Peyer's patch (tissue), 4 donors: ENCODE results near the gene SEC22A. TPM values are rescaled to one million over a fixed set of nuclear protein-coding genes. Genes with fewer than 3 reads are reported as not detected.

Experiments used
- DNase-seq, 3 donors: peaks; one replicate each; pipeline ENCODE4 v3.0.0-alpha.2; 2017 to 2019
- H3K27ac ChIP-seq, 4 donors: fragments of 200-600 bp; sonication (generic); one replicate each; pipeline ENCODE4 v1.5.1; 2016 to 2019
- H3K27me3 ChIP-seq, 2 donors: fragments of 200-600 bp; sonication (generic); one replicate each; pipeline ENCODE4 v1.5.1; 2019
- H3K36me3 ChIP-seq, 3 donors: fragments of 200-600 bp; sonication (generic); one replicate each; pipeline ENCODE4 v1.5.1; 2016 to 2019
- H3K4me1 ChIP-seq, 4 donors: fragments of 200-600 bp; sonication (generic); one replicate each; pipeline ENCODE4 v1.5.1; 2016 to 2019
- H3K4me3 ChIP-seq, 4 donors: fragments of 200-600 bp; sonication (generic); 1 replicate in 3 of 4; 2 replicates in 1 of 4; pipeline ENCODE4 v1.5.1; 2016 to 2019; ENCODE audit warnings: mild to moderate bottlenecking in 1 of 4
- H3K9me3 ChIP-seq, 4 donors: fragments of 200-600 bp; sonication (generic); one replicate each; pipeline ENCODE4 v1.5.1; 2016 to 2019; ENCODE audit warnings: mild to moderate bottlenecking in 1 of 4
- POLR2A ChIP-seq, 2 donors: fragments of 450-650 bp; IDR thresholded peaks; one replicate each; pipeline ENCODE4 v1.5.1; 2017; ENCODE audit warnings: antibody characterized with exemption in 2 of 2, mild to moderate bottlenecking in 2 of 2, moderate library complexity in 2 of 2
- total RNA-seq, 4 donors: library from RNA; depleted of rRNA; stranded (reverse); fragments of >200 nt; gene quantifications; one replicate each; pipeline ENCODE4 v1.1.0, GENCODE V29; 2016
- TF ChIP-seq, protein P1 (sequence below), 6 experiments: fragments of 450-650 bp in 4 of 6; fragments of 200-600 bp in 2 of 6; sonication (generic) in 1 of 6; IDR thresholded peaks; one replicate each; pipeline ENCODE4 v1.5.1; 2017 to 2019; ENCODE audit warnings: antibody characterized with exemption in 6 of 6, mild to moderate bottlenecking in 3 of 6, moderate library complexity in 1 of 6

SEC22A gene
- total RNA-seq, 4 donors from 2014 or later: 9.9 to 21.7 (median 16.5) TPM

DNA sequence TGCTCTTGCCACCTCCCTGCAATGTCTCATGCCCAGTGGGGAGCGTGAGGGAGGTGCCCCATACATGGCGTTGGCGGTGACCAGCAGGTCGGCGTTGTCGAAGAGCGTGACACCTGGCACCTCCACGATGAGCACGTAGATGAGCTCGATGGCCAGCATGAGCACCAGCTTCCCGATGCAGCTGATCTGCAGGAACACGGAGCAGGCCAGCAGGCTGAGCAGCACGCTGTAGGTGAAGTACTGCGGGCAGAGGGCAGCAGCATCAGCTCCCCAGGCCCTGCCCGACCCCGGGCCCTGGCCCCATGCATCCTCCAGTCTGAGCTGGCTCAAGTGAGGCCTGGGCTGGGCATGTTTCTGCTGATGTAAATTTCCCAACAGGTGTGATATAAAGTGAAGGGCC, 98.3 kb downstream of the SEC22A start:
- no peaks in the 10 kb centered on the region for H3K27me3 ChIP-seq
- H3K4me1 ChIP-seq: no peaks in the 10 kb centered on the region
- H3K9me3 ChIP-seq: no peaks in the 10 kb centered on the region
- no peak overlapping the region for H3K4me3 ChIP-seq
- TF ChIP-seq, protein P1, sequence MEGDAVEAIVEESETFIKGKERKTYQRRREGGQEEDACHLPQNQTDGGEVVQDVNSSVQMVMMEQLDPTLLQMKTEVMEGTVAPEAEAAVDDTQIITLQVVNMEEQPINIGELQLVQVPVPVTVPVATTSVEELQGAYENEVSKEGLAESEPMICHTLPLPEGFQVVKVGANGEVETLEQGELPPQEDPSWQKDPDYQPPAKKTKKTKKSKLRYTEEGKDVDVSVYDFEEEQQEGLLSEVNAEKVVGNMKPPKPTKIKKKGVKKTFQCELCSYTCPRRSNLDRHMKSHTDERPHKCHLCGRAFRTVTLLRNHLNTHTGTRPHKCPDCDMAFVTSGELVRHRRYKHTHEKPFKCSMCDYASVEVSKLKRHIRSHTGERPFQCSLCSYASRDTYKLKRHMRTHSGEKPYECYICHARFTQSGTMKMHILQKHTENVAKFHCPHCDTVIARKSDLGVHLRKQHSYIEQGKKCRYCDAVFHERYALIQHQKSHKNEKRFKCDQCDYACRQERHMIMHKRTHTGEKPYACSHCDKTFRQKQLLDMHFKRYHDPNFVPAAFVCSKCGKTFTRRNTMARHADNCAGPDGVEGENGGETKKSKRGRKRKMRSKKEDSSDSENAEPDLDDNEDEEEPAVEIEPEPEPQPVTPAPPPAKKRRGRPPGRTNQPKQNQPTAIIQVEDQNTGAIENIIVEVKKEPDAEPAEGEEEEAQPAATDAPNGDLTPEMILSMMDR (IDR thresholded peaks at IDR 0.05): no peak
- no peak for TF ChIP-seq POLR2A (IDR thresholded peaks at IDR 0.05)
- peak in 1 of 3 donors; percentile 30 for DNase-seq
- H3K27ac ChIP-seq: no peak overlapping the region
- peaks cover 0 to 15% (median 0%) of the 10 kb centered on the region in 3 donors for H3K36me3 ChIP-seq

DNA sequence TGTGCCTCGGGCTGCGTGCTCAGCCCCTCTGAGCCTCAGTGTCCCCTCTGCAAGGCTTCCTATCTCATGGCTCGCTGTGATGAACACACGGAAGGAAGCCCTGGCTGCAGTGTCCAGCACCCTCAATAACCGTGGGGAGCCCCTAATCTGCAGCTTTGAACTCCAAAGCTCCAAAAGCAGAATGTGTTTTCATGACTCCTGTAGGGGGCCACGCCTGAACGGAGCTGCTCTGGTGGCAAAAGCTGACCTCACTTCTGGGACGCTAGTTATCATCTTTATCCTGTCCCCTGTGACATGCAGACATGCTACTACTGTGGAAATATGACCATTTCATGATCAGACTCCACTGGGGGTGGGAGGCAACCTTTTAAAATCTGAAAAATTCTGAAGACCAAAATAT, 98.8 kb downstream of the SEC22A start:
- Histone ChIP-seq H3K9me3 (no peaks in the 10 kb centered on the region), H3K27ac (no peak overlapping the region), H3K4me1 (no peaks in the 10 kb centered on the region), H3K27me3 (no peaks in the 10 kb centered on the region), H3K36me3 (peaks cover 0 to 15% (median 0%) of the 10 kb centered on the region in 3 donors), H3K4me3 (no peak overlapping the region)
- TF ChIP-seq POLR2A (IDR thresholded peaks at IDR 0.05): no peak
- TF ChIP-seq, protein P1 (IDR thresholded peaks at IDR 0.05): no peak
- DNase-seq: no peak

DNA sequence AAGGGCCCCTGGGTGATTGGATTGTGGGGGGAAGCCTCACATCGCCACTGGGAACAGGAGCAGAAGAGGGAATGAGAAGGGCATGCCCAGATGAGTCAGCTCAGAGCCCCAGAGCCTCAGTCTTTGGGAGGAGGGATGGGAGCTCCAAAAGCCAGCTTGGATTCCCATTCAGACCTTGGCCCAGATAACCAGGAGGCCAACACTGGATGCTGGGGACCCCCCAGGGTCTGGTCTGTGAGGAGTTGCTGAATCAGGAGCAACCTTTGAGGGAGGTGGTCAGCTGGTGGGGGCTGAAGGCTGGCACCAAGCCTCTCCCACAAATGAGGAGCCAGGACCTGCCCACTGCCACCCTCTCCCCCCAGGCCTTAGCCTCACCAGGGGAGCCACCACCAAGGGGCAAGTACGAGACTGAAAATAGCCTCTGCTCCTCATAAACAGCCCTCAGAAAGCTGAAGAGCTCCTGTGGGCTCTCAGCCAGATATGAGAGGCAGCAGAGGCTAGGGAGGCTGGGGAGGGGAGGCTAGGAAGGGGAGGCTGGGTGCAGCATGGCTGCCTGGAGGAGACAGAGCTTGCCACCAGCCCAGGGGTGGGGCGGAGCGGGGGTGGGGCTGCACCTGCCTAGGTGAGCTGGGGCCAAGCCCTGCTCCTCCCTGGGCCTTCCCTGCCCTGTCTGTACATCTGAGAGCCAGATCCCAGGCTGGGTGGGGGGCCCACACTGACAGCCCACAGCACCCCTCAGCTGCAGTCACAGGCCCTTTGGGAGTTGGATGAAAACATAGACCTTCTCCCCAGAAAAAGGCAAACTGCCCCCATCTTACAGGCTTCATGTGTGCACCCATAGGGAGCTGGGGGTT, 99.8 kb downstream of the SEC22A start:
- TF ChIP-seq POLR2A (IDR thresholded peaks at IDR 0.05): no peak
- TF ChIP-seq, protein P1 (IDR thresholded peaks at IDR 0.05): no peak
- Histone ChIP-seq H3K27me3 (no peaks in the 10 kb centered on the region), H3K27ac (no peak overlapping the region), H3K4me1 (no peaks in the 10 kb centered on the region), H3K9me3 (no peaks in the 10 kb centered on the region), H3K4me3 (no peak overlapping the region), H3K36me3 (peaks cover 0 to 15% (median 0%) of the 10 kb centered on the region in 3 donors)
- DNase-seq: peak in 1 of 3 donors; percentile 24

- no peaks in the 10 kb centered on the region for H3K9me3 ChIP-seq
- H3K27ac ChIP-seq: no peak overlapping the region
- no peak for TF ChIP-seq POLR2A (IDR thresholded peaks at IDR 0.05)
- TF ChIP-seq, protein P1 (IDR thresholded peaks at IDR 0.05): no peak
- no peak overlapping the region for H3K4me3 ChIP-seq
- DNase-seq: peak in 1 of 3 donors; percentile 39
- H3K4me1 ChIP-seq: no peaks in the 10 kb centered on the region
- H3K36me3 ChIP-seq: peaks cover 0 to 15% (median 0%) of the 10 kb centered on the region in 3 donors
- H3K27me3 ChIP-seq: no peaks in the 10 kb centered on the region
These were observed 101.2 kb downstream of the SEC22A start for GRCh38 chr3:123302961-123303360.

DNA sequence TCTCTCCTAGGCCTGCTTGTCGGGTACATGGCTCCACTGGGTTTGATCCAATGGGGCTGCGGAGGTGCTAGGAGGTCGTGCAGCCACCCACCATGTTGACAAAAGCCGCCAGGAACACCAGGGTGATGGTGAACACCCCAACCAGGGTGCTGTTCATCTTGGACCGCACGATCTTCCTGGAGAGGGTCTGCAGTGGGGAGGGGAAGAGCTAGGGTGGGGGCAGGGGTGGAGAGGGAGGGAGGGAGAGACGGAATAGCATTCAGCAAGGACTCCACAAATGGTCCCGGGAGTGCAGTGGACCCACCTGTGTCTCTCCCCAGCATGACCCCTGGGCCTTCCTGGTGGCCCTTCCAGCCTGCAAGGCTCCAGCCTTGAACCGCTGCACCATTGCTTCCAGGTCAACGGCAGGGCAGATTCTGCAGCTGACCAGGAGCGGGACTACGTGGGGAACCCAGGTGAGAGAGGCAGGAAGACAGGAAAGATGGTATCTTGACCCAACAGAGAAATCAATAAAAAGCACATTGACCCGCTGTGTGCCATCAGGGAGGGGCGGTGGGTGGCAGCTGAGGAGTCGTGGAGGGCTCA, 102.3 kb downstream of the SEC22A start:
- Histone ChIP-seq H3K27me3 (no peaks in the 10 kb centered on the region), H3K4me3 (no peak overlapping the region), H3K36me3 (peaks cover 0 to 15% (median 0%) of the 10 kb centered on the region in 3 donors), H3K9me3 (no peaks in the 10 kb centered on the region), H3K4me1 (no peaks in the 10 kb centered on the region), H3K27ac (no peak overlapping the region)
- no peak for TF ChIP-seq POLR2A (IDR thresholded peaks at IDR 0.05)
- TF ChIP-seq, protein P1 (IDR thresholded peaks at IDR 0.05): no peak
- DNase-seq: peak in 1 of 3 donors; percentile 20
